GM12878 (cell line): ENCODE results near the gene CFAP58. TPM values are rescaled to one million over a fixed set of nuclear protein-coding genes. Genes with fewer than 3 reads are reported as not detected.

Experiments used
- ATAC-seq: fragments of 200-7000 bp; cut with Tn5 transposase; 3 replicates; pipeline ENCODE4 v1.9.1; 2020; ENCODE audit warnings: mild to moderate bottlenecking, moderate library complexity
- BruUV-seq: library from RNA; stranded (reverse); fragments of 400-500 nt; replicated peaks from 2 replicates; lab custom pipeline; 2021; lab: Mats Ljungman, UMichigan
- CTCF ChIA-PET: fragments of 300-600 bp; sonication (Branson Sonifier 250); formaldehyde crosslinking; extraction: SDS; loops from one replicate; lab custom pipeline; 2021; ENCODE audit warnings: inconsistent platforms; lab: Yijun Ruan, JAX
- POLR2A ChIA-PET: fragments of 350-600 bp; formaldehyde crosslinking; extraction: SDS; loops from one replicate; lab custom pipeline; 2021; ENCODE audit warnings: inconsistent platforms; lab: Charles Lee
- RAD21 ChIA-PET: fragments of 300-600 bp; sonication (Branson Sonifier 250); formaldehyde crosslinking; loops from one replicate; lab custom pipeline; 2023; ENCODE audit warnings: antibody characterized with exemption; ENCODE audit not compliant: unreplicated experiment; lab: Charles Lee
- SMC1A ChIA-PET: fragments of 300-600 bp; sonication (Branson Sonifier 250); formaldehyde crosslinking; loops from one replicate; lab custom pipeline; 2023; ENCODE audit not compliant: unreplicated experiment, uncharacterized antibody; lab: Charles Lee
- DNase-seq: peaks from one replicate; pipeline ENCODE4 v3.0.0-alpha.2; 2011; ENCODE audit warnings: low read depth, low spot score
- FAIRE-seq: peaks from 3 replicates; lab custom pipeline; 2011; peaks lifted over from hg19 to GRCh38; lab: Jason Lieb, UNC
- H2AFZ ChIP-seq: 2 replicates; pipeline ENCODE4 v1.6.0; 2011; ENCODE audit warnings: low read depth, low read length, control low read depth; ENCODE audit not compliant: control insufficient read depth
- H3K27ac ChIP-seq: 2 replicates; pipeline ENCODE4 v1.5.1; 2011; ENCODE audit warnings: control low read depth; ENCODE audit not compliant: control insufficient read depth, insufficient read depth
- H3K27me3 ChIP-seq, 2 experiments: replicated peaks in 1 of 2; 2 replicates each; pipeline versions ENCODE4 v1.6.0 to v1.6.1; 2011; ENCODE audit warnings: low read length in 1 of 2; ENCODE audit not compliant: control insufficient read depth in 2 of 2, insufficient read depth in 2 of 2
- H3K36me3 ChIP-seq, 2 experiments: 2 replicates each; pipeline ENCODE4 v1.5.1; 2011; ENCODE audit warnings: low read length in 1 of 2; ENCODE audit not compliant: control insufficient read depth in 2 of 2, insufficient read depth in 2 of 2
- H3K4me1 ChIP-seq: 2 replicates; pipeline ENCODE4 v1.6.1; 2011; ENCODE audit warnings: mild to moderate bottlenecking, low read length, moderate library complexity, mixed read lengths; ENCODE audit not compliant: control insufficient read depth, insufficient read depth
- H3K4me2 ChIP-seq: 2 replicates; pipeline ENCODE4 v1.6.0; 2011; ENCODE audit warnings: control low read depth; ENCODE audit not compliant: control insufficient read depth, insufficient read depth
- H3K4me3 ChIP-seq: fragments of 200-600 bp; sonication (generic); 2 replicates; pipeline ENCODE4 v1.5.1; 2016
- H3K79me2 ChIP-seq: 2 replicates; pipeline ENCODE4 v1.6.0; 2011; ENCODE audit warnings: low read length; ENCODE audit not compliant: control insufficient read depth, insufficient read depth
- H3K9ac ChIP-seq: 2 replicates; pipeline ENCODE4 v1.8.0; 2011; ENCODE audit warnings: low read length, control low read depth, mixed read lengths; ENCODE audit not compliant: control insufficient read depth, insufficient read depth
- H3K9me3 ChIP-seq: replicated peaks from 3 replicates; pipeline ENCODE4 v1.5.1; 2011; ENCODE audit warnings: mild to moderate bottlenecking, low read length; ENCODE audit not compliant: control insufficient read depth, insufficient read depth
- H4K20me1 ChIP-seq: 2 replicates; pipeline ENCODE4 v1.6.0; 2011; ENCODE audit not compliant: control insufficient read depth, insufficient read depth
- BACH1 ChIP-seq: fragments of 450-650 bp; IDR thresholded peaks from 2 replicates; pipeline ENCODE4 v1.6.1; 2017; ENCODE audit warnings: mild to moderate bottlenecking, borderline replicate concordance
- CEBPB ChIP-seq, 2 experiments: fragments of 150-350 bp in 1 of 2; IDR thresholded peaks; 2 replicates each; pipeline ENCODE4 v1.6.1; 2012 to 2014; ENCODE audit warnings: low read depth in 2 of 2, low read length in 2 of 2, borderline replicate concordance in 1 of 2, inconsistent platforms in 1 of 2
- CREM ChIP-seq: IDR thresholded peaks from 2 replicates; pipeline ENCODE4 v1.6.1; 2014; ENCODE audit warnings: antibody characterized with exemption, low read depth
- FOS ChIP-seq: IDR thresholded peaks from 3 replicates; pipeline ENCODE4 v1.6.1; 2011; ENCODE audit warnings: borderline replicate concordance; ENCODE audit not compliant: insufficient read length; ENCODE audit errors: extremely low read depth
- GATAD2B ChIP-seq: fragments of 450-650 bp; conservative IDR thresholded peaks from 2 replicates; pipeline ENCODE4 v1.6.1; 2017; ENCODE audit warnings: low read depth, mild to moderate bottlenecking, moderate library complexity
- HDGF ChIP-seq: fragments of 450-650 bp; IDR thresholded peaks from 2 replicates; pipeline ENCODE4 v1.6.1; 2016; ENCODE audit warnings: antibody characterized with exemption
- MTA3 ChIP-seq: IDR thresholded peaks from 2 replicates; pipeline ENCODE4 v1.6.1; 2012; ENCODE audit warnings: low read length, inconsistent platforms, borderline replicate concordance
- NBN ChIP-seq: fragments of 450-650 bp; IDR thresholded peaks from 2 replicates; pipeline ENCODE4 v1.6.1; 2016
- PBX3 ChIP-seq: IDR thresholded peaks from 2 replicates; pipeline ENCODE4 v1.6.1; 2011; ENCODE audit warnings: mild to moderate bottlenecking, low read depth, low read length, moderate library complexity; ENCODE audit not compliant: insufficient replicate concordance
- RAD21 ChIP-seq: IDR thresholded peaks from 2 replicates; pipeline ENCODE4 v1.6.1; 2011; ENCODE audit warnings: mild to moderate bottlenecking, low read depth, low read length, moderate library complexity; ENCODE audit not compliant: insufficient read depth
- RBBP5 ChIP-seq: fragments of 200-600 bp; sonication (generic); conservative IDR thresholded peaks from 2 replicates; pipeline ENCODE4 v1.6.1; 2016
- SMAD5 ChIP-seq: IDR thresholded peaks from 2 replicates; pipeline ENCODE4 v1.6.1; 2016; ENCODE audit warnings: antibody characterized with exemption, low read depth
- SMC3 ChIP-seq: IDR thresholded peaks from 2 replicates; pipeline ENCODE4 v1.6.1; 2011; ENCODE audit warnings: low read length, improper control_type of control experiment, borderline replicate concordance
- SREBF2 ChIP-seq: IDR thresholded peaks from 2 replicates; pipeline ENCODE4 v1.6.1; 2012; ENCODE audit warnings: mild to moderate bottlenecking, low read length
- SRF ChIP-seq, 2 experiments: IDR thresholded peaks; 2 replicates each; pipeline ENCODE4 v1.6.1; 2011; ENCODE audit warnings: low read depth in 2 of 2, low read length in 2 of 2, mild to moderate bottlenecking in 1 of 2, moderate library complexity in 1 of 2
- USF2 ChIP-seq: IDR thresholded peaks from 2 replicates; pipeline ENCODE4 v1.6.1; 2011; ENCODE audit warnings: low read depth, low read length, improper control_type of control experiment, borderline replicate concordance
- ZBTB33 ChIP-seq: fragments of 450-650 bp; IDR thresholded peaks from 2 replicates; pipeline ENCODE4 v1.6.1; 2017; ENCODE audit warnings: mild to moderate bottlenecking
- ZSCAN29 ChIP-seq: fragments of 450-650 bp; IDR thresholded peaks from 2 replicates; pipeline ENCODE4 v1.6.1; 2017; ENCODE audit warnings: mild to moderate bottlenecking, moderate library complexity
- ZZZ3 ChIP-seq: IDR thresholded peaks from 2 replicates; pipeline ENCODE4 v1.6.1; 2011; ENCODE audit warnings: low read depth; ENCODE audit not compliant: control insufficient read depth, insufficient read length
- WGBS: methylation state at CpG from one replicate; pipeline ENCODE4 v1.1.6; 2016; ENCODE audit warnings: low lambda C conversion rate; ENCODE audit not compliant: insufficient replicate concordance, insufficient coverage; ENCODE audit errors: missing lambda C conversion rate; 5-methylcytosine and 5-hydroxymethylcytosine counted together
- in situ Hi-C: fragments of 300-500 bp; cut with MboI; formaldehyde crosslinking; loops from 9 replicates; pipeline ENCODE4 v1.14.3; 2018; ENCODE audit warnings: mixed read lengths
- intact Hi-C: fragments of 100-400 bp; cut with micrococcal nuclease; formaldehyde crosslinking; loops from one replicate; pipeline ENCODE4 v1.14.2; 2022; ENCODE audit not compliant: unreplicated experiment
- polyA plus RNA-seq, 11 experiments: library from polyadenylated mRNA; depleted of rRNA in 4 of 11; unstranded in 6 of 11; stranded (reverse) in 5 of 11; fragments of >200 nt; fragmentation: Nextera tagmentation in 4 of 11; fragmentation: Illumina TruSeq in 1 of 11; extraction: Ambion mirVana in 4 of 11; extraction: Trizol in 1 of 11; gene quantifications; 1 replicate in 1 of 11; 2 replicates in 10 of 11; pipeline versions ENCODE4 v1.2.1 to v1.2.3, GENCODE V29; 2011 to 2016; ENCODE audit warnings: inconsistent platforms in 2 of 11, missing spikeins in 2 of 11, low read depth in 1 of 11
- total RNA-seq, 4 experiments: library from RNA; depleted of rRNA in 3 of 4; stranded (reverse); fragments of >200 nt in 3 of 4; fragmentation: Illumina TruSeq in 1 of 4; extraction: Trizol in 1 of 4; gene quantifications; 2 replicates each; pipeline versions ENCODE4 v1.2.1 to v1.2.3, GENCODE V29; 2013 to 2021
- TF ChIP-seq, protein P1 (sequence below): fragments of 450-650 bp; IDR thresholded peaks from 2 replicates; pipeline ENCODE4 v1.6.1; 2016; ENCODE audit warnings: mild to moderate bottlenecking

Gene CFAP58
- total and polyA plus RNA-seq, 10 of the 15 experiments (the other 5 are each of a cell fraction or from before 2014, with no cell fraction given), result 0.03 to 0.35 (median 0.21) TPM

DNA sequence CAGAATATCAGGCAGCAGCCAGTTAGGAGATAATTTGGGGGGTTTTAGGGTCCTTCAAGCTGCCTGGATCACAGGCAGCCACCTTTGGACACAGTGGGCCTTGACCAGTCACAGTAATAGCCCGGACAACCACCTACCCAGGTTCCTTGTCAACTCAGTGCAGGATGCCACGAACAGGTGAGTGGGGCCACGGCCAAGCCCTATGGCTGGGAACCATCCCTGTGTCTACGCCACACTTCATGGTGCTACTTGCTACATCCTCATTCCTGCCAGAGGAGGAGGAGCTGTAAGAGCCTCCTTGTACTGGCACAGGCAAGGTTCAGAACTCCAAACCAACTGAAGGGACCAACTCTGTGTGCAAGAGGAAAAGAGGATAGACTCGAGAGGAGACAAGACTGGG lies 35.3 kb upstream of the CFAP58 start:
- no peaks in the 10 kb centered on the region for H3K9me3 ChIP-seq
- H3K9ac ChIP-seq, result no peak overlapping the region
- BruUV-seq, result no TSS peak
- H3K79me2 ChIP-seq, result peaks cover 13% of the 10 kb centered on the region
- DNase-seq (no peak), FAIRE-seq (no peak), ATAC-seq (no peak)
- POLR2A ChIA-PET, result no interaction called here
- no peak overlapping the region for H2AFZ ChIP-seq
- in situ Hi-C loops, result no loop called here
- H3K27ac ChIP-seq, result no peak overlapping the region
- H3K4me1 ChIP-seq, result peaks cover 27% of the 10 kb centered on the region
- RAD21 ChIA-PET, result no interaction called here
- TF ChIP-seq SMC3, result no peak
- no peak for TF ChIP-seq FOS
- no peak for TF ChIP-seq RBBP5
- TF ChIP-seq ZSCAN29, result no peak
- TF ChIP-seq GATAD2B, result no peak
- no peak for TF ChIP-seq USF2
- TF ChIP-seq BACH1, result no peak
- TF ChIP-seq SMAD5, result no peak
- TF ChIP-seq NBN, result no peak
- no peak for TF ChIP-seq MTA3
- TF ChIP-seq PBX3, result no peak
- no peak for TF ChIP-seq CREM
- TF ChIP-seq SRF (IDR thresholded peaks at IDR 0.05; ENCODE audit: low read depth in 2 of 2, low read length in 2 of 2), result no peak
- no peak for TF ChIP-seq SREBF2
- no peak for TF ChIP-seq ZZZ3
- TF ChIP-seq HDGF, result no peak
- TF ChIP-seq, protein P1, sequence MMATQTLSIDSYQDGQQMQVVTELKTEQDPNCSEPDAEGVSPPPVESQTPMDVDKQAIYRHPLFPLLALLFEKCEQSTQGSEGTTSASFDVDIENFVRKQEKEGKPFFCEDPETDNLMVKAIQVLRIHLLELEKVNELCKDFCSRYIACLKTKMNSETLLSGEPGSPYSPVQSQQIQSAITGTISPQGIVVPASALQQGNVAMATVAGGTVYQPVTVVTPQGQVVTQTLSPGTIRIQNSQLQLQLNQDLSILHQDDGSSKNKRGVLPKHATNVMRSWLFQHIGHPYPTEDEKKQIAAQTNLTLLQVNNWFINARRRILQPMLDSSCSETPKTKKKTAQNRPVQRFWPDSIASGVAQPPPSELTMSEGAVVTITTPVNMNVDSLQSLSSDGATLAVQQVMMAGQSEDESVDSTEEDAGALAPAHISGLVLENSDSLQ, result no peak
- TF ChIP-seq CEBPB (IDR thresholded peaks at IDR 0.05; ENCODE audit: borderline replicate concordance in 1 of 2, low read depth in 2 of 2, low read length in 2 of 2), result no peak
- TF ChIP-seq ZBTB33, result no peak
- no peak for TF ChIP-seq RAD21
- SMC1A ChIA-PET, result no interaction called here
- H3K4me3 ChIP-seq, result no peak overlapping the region
- CTCF ChIA-PET, result interaction anchor here (2.4 kb wide), 1 partner anchor 32 kb away, joined by 8 read pairs; no protein-coding TSS in a partner anchor
- peaks cover 12 to 29% of the 10 kb centered on the region in 2 experiments for H3K36me3 ChIP-seq
- 97% methylated on average over 5 of the region's 5 CpGs for WGBS
- H4K20me1 ChIP-seq, result peaks cover 5% of the 10 kb centered on the region; the same call in 1 of the 2 replicates
- intact Hi-C loops, result no loop called here
- no peaks in the 10 kb centered on the region for H3K27me3 ChIP-seq
- no peak overlapping the region for H3K4me2 ChIP-seq
